Ovary (tissue), 9 donors: ENCODE measurements around the gene TMEM123. TPM values are rescaled to one million over a fixed set of nuclear protein-coding genes. Genes with fewer than 3 reads are reported as not detected.

Experiments used
- DNase-seq, 5 donors: peaks; one replicate each; pipeline ENCODE4 v3.0.0-alpha.2; 2019 to 2020
- H3K27ac ChIP-seq, 2 donors: fragments of 200-600 bp; one replicate each; pipeline versions ENCODE4 v1.5.1 to v1.8.0; 2019 to 2022
- H3K27me3 ChIP-seq: fragments of 200-600 bp; one replicate; pipeline ENCODE4 v1.8.0; 2022
- H3K36me3 ChIP-seq: fragments of 200-600 bp; sonication (generic); one replicate; pipeline ENCODE4 v1.5.1; 2019
- H3K4me1 ChIP-seq: one replicate; pipeline ENCODE4 v1.8.1; 2013; ENCODE audit warnings: mild to moderate bottlenecking, moderate library complexity; ENCODE audit not compliant: insufficient read depth
- H3K4me3 ChIP-seq: fragments of 200-600 bp; sonication (generic); one replicate; pipeline ENCODE4 v1.5.1; 2017
- H3K9me3 ChIP-seq, 2 donors: fragments of 200-600 bp in 1 of 2; sonication (generic) in 1 of 2; one replicate each; pipeline versions ENCODE4 v1.5.1 to v1.8.1; 2013 to 2019; ENCODE audit warnings: mild to moderate bottlenecking in 1 of 2, moderate library complexity in 1 of 2
- EP300 ChIP-seq: sonication (generic); formaldehyde crosslinking; IDR thresholded peaks from one replicate; pipeline ENCODE4 v1.6.1; 2017; ENCODE audit warnings: antibody characterized with exemption
- POLR2A ChIP-seq: fragments of 450-650 bp; IDR thresholded peaks from one replicate; pipeline ENCODE4 v1.6.1; 2017; ENCODE audit warnings: antibody characterized with exemption, mild to moderate bottlenecking, moderate library complexity
- WGBS, 3 donors: extraction: QIAGEN DNeasy Blood & Tissue Kit in 1 of 3; methylation state at CpG; one replicate each; pipeline versions ENCODE4 v1.1.5 to v1.1.7; 2013 to 2017; 5-methylcytosine and 5-hydroxymethylcytosine counted together
- intact Hi-C, 4 donors: fragments of 100-400 bp; cut with DNase I; formaldehyde crosslinking; loops; one replicate each; pipeline versions ENCODE4 v1.11.0 to v1.15.1; 2022 to 2023
- polyA plus RNA-seq, 2 donors: library from polyadenylated mRNA; stranded (reverse); fragments of 200-250 nt in 1 of 2; fragments of 350-450 nt in 1 of 2; fragmentation: Illumina TruSeq in 1 of 2; extraction: RNeasy Lipid Tissue Mini Kit (QIAGEN cat#74804) in 1 of 2; gene quantifications; one replicate each; pipeline ENCODE4 v1.2.3, GENCODE V29; 2013 to 2014
- total RNA-seq, 7 donors: library from RNA; depleted of rRNA in 2 of 7; stranded (reverse); fragments of >200 nt in 2 of 7; fragmentation: NEBNext Ultra II Directional in 3 of 7; extraction: Animal tissue kit (Norgen Biotek cat#: 25700) in 3 of 7; gene quantifications; one replicate each; pipeline versions ENCODE4 v1.1.0 to v1.2.4, GENCODE V29; 2016 to 2023
- TF ChIP-seq, protein P1 (sequence below), 3 donors: fragments of 450-650 bp in 2 of 3; fragments of 200-600 bp in 1 of 3; IDR thresholded peaks; one replicate each; pipeline versions ENCODE4 v1.5.1 to v1.8.0; 2016 to 2022; ENCODE audit warnings: antibody characterized with exemption in 3 of 3, mild to moderate bottlenecking in 1 of 3
- donor health status: DM: no; HTN: no; CAD: no; lungs with moderate emphysema.
- donor health status: DM: no; HTN: no; CAD: no.
- donor health status: Bipolar disorder and iron deficiency.
- donor health status: DM: yes; HTN: yes; CAD: no.
- donor health status: DM: no; HTN: no; CAD: no.
- donor health status: DM: yes; HTN: yes; CAD: no.

TMEM123 gene
- total and polyA plus RNA-seq, 9 donors: 69.4 to 165 (median 124) TPM

DNA sequence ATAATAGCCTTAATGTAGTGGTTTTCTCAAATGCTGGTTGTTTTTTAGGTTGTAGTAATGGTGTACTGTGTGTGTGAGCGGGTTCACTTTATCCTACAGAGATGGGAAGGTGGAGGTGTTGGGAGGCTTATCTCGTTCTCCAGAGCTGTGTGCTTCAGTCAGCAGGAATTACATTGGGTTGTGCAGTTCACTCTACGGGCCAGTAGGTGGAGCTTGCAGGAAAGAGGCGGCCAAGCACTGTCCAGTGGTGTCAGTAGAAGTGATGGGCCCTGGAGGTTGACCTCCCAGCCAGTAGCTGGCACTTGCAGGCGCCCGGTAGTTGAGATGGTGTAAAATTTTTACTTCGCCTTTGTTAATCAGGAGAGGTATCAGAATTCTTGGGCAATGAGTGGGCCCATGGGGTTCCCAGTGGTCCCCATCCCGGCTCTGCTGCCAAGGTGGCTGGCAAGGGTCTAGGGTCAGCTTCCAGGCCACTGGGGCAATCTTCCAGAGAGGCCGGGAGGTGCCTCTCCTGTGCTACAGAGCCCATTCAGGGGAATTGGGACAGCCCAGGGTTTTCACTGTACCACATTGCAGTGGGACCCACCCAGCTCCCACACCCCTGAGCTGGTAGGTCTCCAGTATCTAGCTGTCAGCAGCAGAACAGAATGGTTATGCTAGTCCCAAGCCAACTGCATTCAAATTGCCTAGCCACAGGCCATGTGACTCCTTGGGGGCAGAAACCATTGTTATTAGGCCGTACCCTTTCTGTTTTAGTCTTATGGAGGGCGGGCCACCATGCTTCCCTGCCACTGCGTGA is 61.7 kb downstream of the TMEM123 start:
- H3K4me3 ChIP-seq: no peak overlapping the region
- no peak overlapping the region for H3K27ac ChIP-seq
- DNase-seq: peak in 1 of 5 donors; percentile 36
- no peaks in the 10 kb centered on the region for H3K4me1 ChIP-seq
- no peaks in the 10 kb centered on the region for H3K36me3 ChIP-seq
- WGBS, 3 donors: 78 to 83% (median 81%) methylated on average over 12 of the region's 12 CpGs
- H3K9me3 ChIP-seq: no peaks in the 10 kb centered on the region
- intact Hi-C loops: no loop called here
- TF ChIP-seq POLR2A: no peak
- TF ChIP-seq EP300: no peak
- TF ChIP-seq, protein P1, sequence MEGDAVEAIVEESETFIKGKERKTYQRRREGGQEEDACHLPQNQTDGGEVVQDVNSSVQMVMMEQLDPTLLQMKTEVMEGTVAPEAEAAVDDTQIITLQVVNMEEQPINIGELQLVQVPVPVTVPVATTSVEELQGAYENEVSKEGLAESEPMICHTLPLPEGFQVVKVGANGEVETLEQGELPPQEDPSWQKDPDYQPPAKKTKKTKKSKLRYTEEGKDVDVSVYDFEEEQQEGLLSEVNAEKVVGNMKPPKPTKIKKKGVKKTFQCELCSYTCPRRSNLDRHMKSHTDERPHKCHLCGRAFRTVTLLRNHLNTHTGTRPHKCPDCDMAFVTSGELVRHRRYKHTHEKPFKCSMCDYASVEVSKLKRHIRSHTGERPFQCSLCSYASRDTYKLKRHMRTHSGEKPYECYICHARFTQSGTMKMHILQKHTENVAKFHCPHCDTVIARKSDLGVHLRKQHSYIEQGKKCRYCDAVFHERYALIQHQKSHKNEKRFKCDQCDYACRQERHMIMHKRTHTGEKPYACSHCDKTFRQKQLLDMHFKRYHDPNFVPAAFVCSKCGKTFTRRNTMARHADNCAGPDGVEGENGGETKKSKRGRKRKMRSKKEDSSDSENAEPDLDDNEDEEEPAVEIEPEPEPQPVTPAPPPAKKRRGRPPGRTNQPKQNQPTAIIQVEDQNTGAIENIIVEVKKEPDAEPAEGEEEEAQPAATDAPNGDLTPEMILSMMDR (IDR thresholded peaks at IDR 0.05): no peak
- no peaks in the 10 kb centered on the region for H3K27me3 ChIP-seq

DNA sequence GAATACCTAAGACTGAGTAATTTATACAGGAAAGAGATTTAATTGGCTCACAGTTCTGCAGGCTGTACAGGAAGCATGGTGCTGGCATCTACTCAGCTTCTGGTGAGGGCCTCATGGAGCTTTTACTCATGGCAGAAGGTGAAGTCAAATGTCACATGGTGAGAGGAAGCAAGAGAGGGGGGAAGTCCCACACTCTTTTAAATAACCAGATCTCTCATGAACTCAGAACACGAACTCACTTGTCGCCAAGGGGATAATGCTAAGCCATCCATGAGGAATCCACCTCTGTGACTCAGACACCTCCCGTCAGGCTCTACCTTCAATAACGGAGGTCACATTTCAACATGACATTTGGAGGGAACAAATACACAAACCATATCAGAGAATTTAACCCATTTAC is 63.3 kb downstream of the TMEM123 start:
- WGBS, 3 donors: 95% methylated on average over 4 of the region's 4 CpGs
- H3K36me3 ChIP-seq: no peaks in the 10 kb centered on the region
- no peak overlapping the region for H3K27ac ChIP-seq
- intact Hi-C loops: no loop called here
- DNase-seq: no peak
- no peaks in the 10 kb centered on the region for H3K9me3 ChIP-seq
- H3K4me3 ChIP-seq: no peak overlapping the region
- H3K27me3 ChIP-seq: no peaks in the 10 kb centered on the region
- peaks cover 9% of the 10 kb centered on the region for H3K4me1 ChIP-seq
- TF ChIP-seq POLR2A (no peak), EP300 (no peak)
- TF ChIP-seq, protein P1 (IDR thresholded peaks at IDR 0.05): no peak

DNA sequence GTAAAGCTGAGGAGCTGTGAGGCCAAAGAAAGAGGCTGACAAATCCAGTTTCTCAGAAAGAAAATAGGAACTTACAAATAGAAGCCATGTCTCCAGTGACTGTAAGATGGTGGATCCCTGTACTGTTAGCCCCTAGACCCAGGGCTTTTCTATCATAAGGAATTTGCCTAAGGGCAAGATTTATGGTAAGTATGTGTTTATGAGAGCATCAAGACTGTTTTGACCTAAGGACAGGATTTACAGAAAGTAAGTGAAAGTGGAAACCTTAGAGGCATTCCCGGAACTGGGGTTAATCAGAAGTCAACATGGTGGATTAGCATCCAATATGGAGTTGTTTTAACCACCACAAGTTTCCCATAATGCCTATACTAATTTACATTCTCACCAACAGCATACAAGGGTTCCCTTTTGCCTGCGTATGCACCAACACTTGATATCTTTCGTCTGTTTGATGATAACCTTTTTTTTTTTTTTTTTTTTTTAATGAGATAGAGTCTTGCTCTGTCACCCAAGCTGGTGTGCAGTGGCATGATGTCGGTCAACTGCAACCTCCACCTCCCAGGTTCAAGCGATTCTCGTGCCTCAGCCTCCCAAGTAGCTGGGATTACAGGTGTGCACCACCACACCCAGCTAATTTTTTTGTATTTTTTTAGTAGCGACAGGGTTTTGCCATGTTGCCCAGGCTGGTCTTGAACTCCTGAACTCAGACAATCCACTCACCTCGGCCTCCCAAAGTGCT is 65.4 kb downstream of the TMEM123 start:
- no peak for DNase-seq
- intact Hi-C loops: no loop called here
- Histone ChIP-seq H3K4me3 (no peak overlapping the region), H3K4me1 (peaks cover 12% of the 10 kb centered on the region), H3K36me3 (no peaks in the 10 kb centered on the region), H3K27ac (no peak overlapping the region), H3K27me3 (no peaks in the 10 kb centered on the region), H3K9me3 (no peaks in the 10 kb centered on the region)
- TF ChIP-seq, protein P1 (IDR thresholded peaks at IDR 0.05): no peak
- TF ChIP-seq POLR2A (no peak), EP300 (no peak)
- 83 to 92% (median 85%) methylated on average over 8 of the region's 8 CpGs for WGBS, 3 donors

DNA sequence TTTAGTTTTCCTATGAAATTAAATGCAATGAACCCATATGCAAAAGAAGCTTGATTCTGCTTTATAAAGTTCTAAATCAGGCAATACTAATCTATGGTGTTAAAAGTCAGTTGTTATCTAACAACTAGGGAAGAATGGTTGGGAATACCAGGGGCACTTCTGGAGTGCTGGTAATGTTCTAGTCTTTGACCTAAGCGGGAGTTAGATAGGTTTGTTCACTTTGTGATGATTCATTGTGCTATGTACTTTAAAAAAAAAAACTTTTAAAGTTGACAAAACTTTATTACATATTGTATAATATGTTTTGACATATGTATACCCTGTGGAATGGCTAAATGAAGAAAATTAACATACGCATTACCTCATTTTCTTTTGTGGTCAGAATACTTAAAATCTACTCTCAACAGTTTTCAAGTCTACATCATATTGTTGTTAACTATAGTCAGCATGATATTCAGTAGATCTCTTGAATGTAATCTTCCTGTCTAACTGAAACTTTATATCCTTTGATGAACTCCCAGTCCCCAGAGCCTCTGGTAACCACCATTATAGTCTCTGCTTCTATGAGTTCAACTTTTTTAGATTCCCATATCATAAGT is 66.3 kb downstream of the TMEM123 start:
- Histone ChIP-seq H3K4me3 (no peak overlapping the region), H3K9me3 (no peaks in the 10 kb centered on the region), H3K4me1 (peaks cover 12% of the 10 kb centered on the region), H3K27me3 (no peaks in the 10 kb centered on the region), H3K36me3 (no peaks in the 10 kb centered on the region), H3K27ac (no peak overlapping the region)
- TF ChIP-seq EP300 (no peak), POLR2A (no peak)
- TF ChIP-seq, protein P1 (IDR thresholded peaks at IDR 0.05): no peak
- DNase-seq: no peak
- WGBS, 3 donors: 88 to 93% (median 92%) methylated on average over 2 of the region's 2 CpGs
- intact Hi-C loops: no loop called here
